ENCODE data around the gene MOV10L1.
"Not testable (repeated sequence)": the region's sequence is repeated elsewhere in the genome, so short reads cannot be mapped to it uniquely, and the experiment has no call there.

Gene MOV10L1

DNA sequence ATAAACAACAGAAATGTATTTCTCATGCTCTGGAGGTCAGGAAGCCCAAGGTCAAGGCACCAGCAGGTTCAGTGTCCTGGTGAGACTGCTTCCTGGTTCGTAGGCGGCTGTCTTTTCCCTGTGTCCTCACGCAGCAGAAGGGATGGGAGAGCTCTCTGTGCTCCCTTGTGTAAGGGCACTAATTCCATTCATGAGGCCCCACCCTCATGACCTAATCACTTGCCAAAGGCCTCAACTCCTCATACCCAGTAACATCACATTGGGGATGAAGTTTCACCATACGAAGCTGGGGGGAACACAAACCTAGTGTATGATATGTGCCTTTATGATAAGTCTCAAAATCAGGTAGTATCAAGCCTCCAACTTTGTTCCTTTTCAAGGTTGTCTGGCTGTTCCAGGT, 42.1 kb downstream of the MOV10L1 start:
- in situ Hi-C loops (cut with MboI; ENCODE audit: low sequenced_read_pairs), result no loop called here

DNA sequence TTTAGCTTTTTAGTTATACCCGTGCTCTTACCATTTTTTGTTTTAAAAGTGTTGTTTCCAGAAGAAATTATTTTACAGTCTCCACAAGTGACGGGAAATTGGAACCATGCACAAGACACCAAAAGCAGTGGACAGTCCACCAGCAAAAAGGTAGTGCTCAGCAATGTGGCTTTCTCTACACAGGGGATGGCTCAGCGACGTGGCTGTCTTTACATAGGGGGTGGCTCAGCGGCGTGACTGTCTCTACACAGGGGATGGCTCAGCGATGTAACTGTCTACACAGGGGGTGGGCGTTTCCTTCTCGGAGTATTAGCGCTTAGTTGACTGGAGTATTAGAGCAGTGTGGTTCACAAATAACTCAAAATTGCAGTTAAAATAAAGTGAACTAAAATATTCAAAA, 44.7 kb downstream of the MOV10L1 start:
- in situ Hi-C loops (cut with MboI; ENCODE audit: low sequenced_read_pairs), result no loop called here

DNA sequence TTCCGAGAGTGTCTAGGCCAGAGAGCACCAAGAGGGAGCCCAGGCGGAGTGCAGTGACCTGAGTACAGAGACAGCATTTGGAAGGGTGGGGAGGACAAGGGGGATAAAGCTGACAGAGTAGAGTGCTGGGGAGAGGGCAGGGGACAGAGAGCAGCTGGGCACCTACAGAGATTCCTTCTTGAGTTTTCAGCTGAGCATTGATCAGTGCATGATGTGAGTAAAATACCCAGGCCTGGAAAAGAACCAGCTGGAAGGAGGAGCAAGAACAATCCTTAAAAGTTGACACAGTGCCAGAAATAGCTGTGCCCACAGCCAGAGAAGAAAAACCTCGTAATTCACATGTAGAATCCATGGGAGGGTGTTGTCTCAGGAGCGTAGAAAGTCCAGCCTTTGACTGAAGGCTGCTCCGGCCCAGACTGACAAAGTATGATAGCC, 46.8 kb downstream of the MOV10L1 start:
- in situ Hi-C loops (cut with MboI; ENCODE audit: low sequenced_read_pairs), result no loop called here

DNA sequence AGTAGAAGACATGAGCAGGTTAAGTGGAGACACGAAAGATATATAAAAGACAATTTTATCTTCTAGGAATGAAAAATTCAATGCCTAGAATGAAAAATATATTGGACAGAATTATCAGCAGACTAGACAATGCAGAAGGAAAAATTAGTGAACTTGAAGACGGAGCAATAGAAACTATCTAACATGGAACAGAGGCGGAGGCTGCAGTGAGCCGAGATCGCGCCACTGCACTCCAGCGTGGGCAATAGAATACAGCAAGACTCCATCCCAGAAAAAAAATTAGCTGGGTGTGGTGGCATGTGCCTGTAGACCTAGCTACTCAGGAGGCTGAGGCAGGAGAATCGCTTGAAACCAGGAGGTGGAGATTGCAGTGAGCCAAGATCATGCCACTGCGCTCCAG, 47.5 kb downstream of the MOV10L1 start:
- in situ Hi-C loops (cut with MboI; ENCODE audit: low sequenced_read_pairs), result not testable (repeated sequence)

DNA sequence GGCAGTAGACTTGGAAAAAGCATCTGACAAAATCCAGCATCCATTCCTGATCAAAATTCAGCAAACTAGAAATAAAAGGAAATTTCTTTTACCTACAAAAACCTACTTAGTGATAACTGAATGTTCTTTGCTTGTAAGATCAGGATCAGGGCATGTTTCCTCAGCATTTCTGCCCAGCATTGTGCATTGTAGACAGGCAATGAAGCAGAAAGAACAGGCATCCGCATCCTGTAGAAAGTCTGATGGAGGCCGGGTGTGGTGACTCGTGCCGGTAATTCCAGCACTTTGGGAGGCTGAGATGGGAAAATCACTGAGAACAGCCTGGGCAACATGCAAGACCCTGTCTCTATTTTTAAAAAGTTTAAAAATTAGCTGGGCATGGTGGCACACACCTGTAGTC, 48.2 kb downstream of the MOV10L1 start:
- in situ Hi-C loops (cut with MboI; ENCODE audit: low sequenced_read_pairs), result no loop called here

DNA sequence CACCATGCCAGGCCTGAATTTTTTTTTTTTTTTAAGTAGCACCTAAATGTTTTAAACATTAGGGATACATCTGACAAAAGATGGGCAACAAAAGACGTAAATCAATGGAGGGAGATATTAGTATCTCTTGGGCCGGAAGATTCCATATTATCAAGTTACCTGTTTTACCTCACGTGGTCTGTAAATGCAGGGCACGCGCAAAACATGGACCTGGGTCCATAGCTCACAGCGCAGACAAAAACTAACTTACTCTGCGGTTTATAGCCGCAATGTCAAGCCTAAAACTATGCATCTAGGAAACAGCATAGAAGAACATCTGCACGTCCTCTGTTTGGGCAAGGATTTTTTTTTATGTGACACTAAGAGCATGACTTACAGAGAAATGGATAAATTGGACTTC, 49.2 kb downstream of the MOV10L1 start:
- in situ Hi-C loops (cut with MboI; ENCODE audit: low sequenced_read_pairs), result no loop called here

DNA sequence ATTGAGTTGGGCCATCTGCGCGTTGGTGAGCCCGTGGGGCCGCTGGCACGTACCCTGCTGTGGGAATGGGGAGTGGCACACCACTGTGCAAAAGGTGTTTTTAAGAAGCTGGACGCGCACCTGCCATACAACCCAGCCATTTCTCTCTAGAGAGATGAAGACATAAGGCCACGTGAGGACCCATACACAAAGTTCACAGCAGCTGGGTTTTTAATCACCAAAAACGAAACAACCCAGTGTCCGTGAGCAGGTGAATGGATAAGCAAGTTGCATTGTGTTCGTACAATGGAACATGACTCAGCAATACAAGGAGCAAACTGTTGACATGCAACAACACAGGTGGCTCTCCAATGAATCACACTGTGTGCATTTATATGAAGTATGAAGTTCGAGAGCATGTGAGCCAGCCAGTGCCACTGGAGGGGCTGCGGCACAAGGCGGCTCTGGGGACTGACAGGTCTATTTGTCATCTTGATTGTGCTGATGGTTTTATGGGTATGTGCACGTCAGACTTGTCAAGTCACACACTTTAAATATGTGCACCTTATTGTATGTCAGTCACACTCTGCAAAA, 50.1 kb downstream of the MOV10L1 start:
- in situ Hi-C loops (cut with MboI; ENCODE audit: low sequenced_read_pairs), result no loop called here

DNA sequence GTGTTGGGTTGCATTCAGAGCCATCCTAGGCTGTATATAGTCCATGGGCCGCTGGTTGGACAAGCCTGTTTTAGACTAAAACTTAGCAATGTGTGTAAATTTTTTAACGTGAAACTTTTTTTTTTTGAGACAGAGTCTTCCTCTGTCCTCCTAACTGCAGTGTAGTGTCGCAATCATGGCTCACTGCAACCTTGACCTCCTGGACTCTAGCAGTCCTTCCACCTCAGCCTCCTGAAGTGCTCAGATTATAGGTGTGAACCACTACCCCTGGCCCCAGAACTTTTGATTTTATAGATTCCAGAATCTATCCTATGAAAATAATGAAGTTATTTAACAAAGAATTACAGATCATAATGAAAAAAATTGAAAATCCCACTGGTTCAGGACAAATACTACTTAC, 50.8 kb downstream of the MOV10L1 start:
- in situ Hi-C loops (cut with MboI; ENCODE audit: low sequenced_read_pairs), result no loop called here

DNA sequence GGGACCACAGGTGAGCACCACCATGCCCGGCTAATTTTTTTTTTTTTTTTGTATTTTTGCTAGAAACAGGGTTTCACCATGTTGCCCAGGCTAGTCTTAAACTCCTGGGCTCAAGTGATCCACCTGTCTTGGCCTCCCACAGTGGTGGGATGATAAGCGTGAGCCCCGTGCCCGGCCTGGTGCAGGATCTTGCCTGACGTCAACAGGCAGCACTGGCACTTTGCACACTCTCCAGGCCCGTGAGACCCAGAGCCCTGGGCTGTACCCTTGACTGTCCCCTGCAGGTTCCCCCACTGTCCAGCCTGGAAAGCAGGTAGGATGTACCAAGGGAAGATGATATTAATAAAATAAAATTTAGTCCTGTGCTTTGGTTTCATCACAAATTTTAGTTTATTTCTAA, 51.7 kb downstream of the MOV10L1 start:
- in situ Hi-C loops (cut with MboI; ENCODE audit: low sequenced_read_pairs), result no loop called here

DNA sequence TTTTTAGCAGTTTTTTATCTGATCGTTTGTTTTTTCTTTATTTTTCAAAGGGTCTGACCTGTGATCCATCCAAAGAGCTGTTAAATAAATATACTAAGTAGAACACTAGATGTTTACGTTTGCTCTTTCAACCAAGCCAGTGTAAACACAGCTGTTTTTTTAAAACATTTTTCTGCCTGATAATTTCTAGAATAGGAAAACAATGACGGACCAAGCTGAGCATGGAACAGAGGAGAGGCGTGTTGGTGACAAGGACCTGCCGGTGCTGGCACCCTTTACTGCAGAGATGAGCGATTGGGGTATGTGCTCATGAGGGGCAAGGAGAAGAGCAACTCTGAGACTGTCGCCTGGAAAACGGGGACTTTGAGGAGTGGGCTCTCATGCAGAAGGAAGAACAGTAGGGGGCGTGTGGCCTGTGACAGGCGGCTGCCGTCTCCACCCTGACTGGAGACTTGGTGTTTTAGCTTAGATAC, 52.1 kb downstream of the MOV10L1 start:
- in situ Hi-C loops (cut with MboI; ENCODE audit: low sequenced_read_pairs), result no loop called here

DNA sequence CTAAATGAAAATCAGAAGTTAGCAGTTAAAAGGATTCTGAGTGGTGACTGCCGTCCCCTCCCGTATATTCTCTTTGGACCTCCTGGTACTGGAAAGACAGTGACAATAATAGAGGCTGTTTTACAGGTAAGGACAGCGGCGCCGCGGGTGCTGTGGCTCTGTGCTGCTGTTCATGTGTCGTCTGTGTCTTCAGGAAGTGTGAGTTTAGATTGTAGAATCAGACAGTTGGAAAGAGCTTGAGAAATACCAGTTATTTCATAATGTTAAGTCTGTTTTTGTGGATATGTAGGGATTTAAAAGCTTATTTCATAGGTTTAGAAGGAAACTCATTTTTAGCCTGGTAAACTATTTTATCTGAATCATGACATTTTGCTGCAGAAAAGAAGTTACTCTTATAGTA, 53.3 kb downstream of the MOV10L1 start:
- in situ Hi-C loops (cut with MboI; ENCODE audit: low sequenced_read_pairs), result no loop called here

DNA sequence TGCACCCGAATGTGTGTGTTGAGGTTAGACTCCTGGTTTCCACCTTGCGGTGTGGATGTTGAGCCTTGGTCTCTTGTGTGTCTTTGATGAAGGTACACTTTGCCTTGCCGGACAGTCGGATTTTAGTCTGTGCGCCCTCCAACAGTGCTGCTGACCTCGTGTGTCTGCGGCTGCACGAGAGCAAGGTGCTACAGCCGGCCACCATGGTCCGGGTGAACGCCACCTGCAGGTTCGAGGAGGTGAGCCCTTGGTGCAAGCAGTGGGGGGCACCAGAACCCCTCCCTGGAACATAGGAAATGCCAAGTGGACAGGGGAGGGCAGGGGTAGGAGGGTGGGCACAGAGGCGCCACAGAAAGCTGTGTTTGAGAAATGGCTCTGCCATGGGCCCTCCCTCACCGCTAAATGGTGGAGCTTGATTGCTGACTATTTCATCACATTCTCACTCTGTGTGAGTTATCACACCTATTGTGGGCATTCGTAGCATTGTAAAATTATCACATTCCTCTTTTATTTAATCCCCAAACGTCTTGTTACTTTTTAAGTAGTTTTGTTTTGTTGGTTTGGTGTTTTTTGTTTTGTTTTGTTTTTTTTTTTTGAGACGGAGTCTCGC, 54.3 kb downstream of the MOV10L1 start:
- in situ Hi-C loops (cut with MboI; ENCODE audit: low sequenced_read_pairs), result no loop called here

DNA sequence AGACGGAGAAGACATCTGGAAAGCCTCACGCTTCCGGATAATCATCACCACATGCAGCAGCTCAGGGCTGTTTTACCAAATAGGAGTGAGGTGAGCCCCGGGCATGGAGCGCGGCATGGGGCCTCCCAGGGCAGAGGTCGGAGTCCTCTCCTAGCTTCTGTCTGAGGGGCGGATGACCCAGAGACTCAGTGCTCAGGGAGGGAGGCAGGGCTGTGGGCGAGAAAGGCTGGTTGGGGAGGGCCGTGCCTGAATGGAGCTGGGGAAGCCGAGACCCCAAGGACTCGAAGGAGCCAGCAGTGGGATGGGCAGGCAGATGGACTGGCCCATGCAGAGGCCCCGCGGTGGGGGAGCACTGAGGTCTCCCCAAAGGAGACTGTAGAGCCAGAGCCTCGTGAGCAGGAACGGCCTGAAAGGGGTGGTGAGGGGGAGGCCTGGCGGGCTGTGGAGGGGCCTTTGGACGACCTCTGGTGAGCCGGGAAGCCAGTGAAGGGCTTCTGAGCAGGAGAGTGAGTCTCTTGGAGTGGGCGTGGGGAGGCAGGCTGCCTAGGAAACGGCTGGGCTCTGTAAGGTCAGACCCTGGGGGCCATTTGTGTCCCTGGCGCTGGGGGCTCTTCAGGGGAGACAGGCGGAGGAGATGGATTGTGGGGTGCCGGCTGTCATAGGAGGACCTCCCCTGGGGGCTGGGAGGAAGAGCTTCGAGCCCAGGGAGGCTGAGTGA, 56.1 kb downstream of the MOV10L1 start:
- in situ Hi-C loops (cut with MboI; ENCODE audit: low sequenced_read_pairs), result no loop called here

DNA sequence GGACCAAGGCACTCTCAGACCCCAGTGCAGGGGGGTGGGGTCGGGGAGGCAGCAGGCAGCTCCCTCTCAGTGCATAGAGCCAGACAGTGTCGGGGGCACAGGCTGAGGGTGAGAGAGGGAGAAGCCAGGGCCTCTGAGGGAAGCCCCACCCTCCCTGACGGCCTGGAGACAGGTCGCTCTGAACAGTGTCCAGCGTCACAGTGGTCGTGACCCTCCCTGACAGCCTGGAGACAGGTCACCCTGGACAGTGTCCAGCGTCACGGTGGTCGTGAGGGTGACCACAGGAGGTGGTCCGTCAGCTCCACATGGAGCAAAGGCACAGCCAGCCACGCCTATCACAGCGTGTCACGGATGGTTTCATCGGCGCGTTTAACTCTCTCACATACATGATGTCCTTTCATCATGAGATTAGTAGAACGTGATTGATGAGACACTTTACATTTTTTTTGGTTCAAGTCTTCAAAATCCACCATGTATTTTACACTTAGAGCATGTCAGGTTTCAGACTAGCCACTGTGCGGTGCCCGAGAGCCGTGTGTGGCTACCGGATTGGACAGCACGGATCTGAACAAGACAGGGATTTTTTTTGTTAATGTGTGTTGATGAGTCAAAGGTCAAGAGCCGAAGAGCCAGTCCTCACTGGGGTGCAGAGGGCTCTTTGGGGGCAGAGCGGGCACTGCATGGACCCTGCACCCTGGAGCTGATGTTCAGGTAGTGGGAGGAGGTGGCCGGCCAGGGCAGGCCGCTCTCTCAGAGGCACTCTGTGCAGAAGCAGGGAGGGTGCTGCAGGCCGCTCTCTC, 56.8 kb downstream of the MOV10L1 start:
- in situ Hi-C loops (cut with MboI; ENCODE audit: low sequenced_read_pairs), result no loop called here

DNA sequence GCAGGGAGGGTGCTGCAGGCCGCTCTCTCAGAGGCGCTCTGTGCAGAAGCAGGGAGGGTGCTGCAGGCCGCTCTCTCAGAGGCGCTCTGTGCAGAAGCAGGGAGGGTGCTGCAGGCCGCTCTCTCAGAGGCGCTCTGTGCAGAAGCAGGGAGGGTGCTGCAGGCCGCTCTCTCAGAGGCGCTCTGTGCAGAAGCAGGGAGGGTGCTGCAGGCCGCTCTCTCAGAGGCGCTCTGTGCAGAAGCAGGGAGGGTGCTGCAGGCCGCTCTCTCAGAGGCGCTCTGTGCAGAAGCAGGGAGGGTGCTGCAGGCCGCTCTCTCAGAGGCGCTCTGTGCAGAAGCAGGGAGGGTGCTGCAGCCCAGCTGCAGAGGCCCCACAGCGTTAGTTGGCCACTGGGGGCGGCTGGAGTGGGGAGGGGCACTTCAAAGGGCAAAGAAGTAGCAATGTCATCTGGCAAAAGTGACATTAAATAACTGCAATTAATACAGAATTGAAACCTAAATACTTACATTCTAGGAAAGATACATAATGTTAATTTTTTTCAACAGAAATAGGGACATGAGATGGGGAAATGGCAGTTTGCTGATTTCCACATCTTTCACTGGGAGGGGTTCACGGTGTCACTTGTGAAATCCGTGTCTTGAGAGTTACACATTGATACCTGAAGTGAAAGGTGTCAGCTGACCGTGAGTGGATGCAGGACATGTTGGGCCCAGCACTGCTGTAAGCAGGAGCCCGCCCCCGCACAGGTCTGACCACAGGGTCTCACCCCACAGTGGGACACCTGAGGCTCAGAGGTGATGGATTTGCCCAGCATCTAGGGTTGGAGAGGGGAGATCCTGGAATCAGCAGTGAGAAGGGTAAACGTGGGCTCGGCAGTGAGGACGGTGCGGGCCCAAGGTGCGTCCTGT, 57.7 kb downstream of the MOV10L1 start:
- in situ Hi-C loops (cut with MboI; ENCODE audit: low sequenced_read_pairs), result not testable (repeated sequence)

DNA sequence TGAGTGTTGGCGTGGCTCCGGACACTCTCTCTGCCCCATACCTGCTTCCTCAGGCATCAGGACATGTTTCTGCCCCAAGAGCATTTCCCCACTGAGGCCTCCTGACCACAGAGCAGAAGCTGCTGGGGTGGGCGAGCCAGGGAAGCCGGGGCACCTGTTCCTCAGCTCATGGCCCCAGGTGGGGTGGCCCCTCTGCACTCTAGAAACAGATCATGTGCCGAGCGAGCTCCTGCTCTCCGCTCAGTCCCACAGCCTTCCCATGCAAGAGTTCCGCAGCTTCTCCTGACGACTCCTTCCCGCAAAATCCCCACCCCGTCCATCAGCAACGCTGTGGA, 58.3 kb downstream of the MOV10L1 start:
- in situ Hi-C loops (cut with MboI; ENCODE audit: low sequenced_read_pairs), result no loop called here

DNA sequence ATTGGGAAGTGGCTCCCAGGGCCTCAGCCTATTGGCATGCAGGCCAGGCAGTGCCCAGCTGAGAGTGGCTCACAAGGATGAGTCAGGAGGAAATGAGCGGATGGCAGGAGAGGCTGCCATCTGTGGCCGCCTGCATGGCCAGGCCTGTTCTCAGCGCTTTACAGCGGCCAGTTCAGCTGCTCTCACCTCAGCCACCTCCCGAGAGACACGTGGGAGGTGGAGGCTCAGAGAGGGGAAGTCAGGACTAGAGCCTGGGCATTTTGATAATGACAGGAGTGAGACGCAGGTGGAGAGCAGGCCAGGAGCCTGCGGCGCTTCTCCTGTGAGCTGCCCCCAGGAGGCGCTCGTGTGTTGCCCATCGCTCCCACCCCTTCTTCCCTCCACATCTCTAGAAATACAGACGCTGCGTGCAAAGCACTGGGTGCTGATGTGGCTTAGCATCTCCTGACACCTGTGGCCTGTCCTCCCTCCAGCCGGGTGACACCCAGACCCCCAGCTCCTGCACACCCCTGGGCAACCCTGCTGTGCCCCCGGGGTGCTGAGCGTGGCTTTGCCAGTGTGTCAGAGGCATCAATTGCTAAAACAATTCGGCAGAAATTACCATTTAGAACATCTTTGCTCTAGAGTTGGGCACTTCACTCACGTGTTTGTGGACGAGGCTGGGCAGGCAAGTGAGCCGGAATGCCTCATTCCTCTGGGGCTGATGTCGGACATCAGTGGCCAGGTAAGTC, 59.4 kb downstream of the MOV10L1 start:
- in situ Hi-C loops (cut with MboI; ENCODE audit: low sequenced_read_pairs), result no loop called here

DNA sequence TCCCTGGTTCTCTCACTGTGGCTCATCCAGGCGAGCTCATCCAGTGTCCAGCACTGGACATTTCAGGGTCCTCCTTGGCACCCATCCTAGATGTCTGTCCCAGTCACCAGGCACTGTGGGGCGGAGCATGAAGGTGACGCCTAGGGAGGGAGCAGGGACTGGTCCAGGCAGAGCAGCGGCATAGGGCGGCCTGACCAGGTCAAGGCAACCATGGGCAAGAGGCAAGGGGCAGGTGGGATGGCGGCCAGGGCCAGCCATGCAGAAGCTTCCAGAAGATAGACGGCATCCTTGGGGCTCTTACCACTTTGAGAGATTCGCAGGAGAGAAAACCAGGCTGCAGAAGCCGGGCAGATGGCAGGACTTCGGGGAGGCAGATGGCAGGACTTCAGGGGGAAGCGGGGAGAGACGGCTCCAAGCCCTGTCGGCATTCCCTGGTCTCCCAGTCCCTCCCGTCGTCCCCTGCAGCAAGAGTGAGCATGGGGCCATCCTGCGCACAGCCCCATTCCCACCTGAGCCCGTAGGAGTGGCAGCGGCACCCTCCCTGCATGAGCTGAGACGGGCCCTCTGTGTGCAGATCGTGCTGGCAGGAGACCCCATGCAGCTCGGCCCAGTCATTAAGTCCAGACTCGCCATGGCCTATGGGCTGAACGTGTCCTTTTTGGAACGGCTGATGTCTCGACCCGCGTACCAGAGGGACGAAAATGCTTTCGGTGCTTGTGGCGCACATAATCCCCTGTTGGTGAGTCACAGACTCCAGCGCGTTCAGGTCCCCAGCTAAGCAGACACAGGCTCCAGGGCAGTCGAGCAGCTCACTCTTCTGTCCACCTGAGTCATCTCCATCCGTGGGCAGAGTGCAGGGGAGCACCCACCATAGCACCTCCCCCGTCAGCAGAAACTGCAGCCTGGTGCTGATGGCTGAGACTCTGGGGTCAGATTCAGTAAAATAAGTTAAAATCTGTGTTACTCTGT, 60.6 kb downstream of the MOV10L1 start:
- in situ Hi-C loops (cut with MboI; ENCODE audit: low sequenced_read_pairs), result no loop called here
